Stimulated activated CD4-positive, alpha-beta T cell treated with anti-CD3 and anti-CD28 coated beads, Interleukin-1b, Interleukin-23, amount 100 ng/mL, for 4 hours (primary cell): ENCODE data around the gene SUZ12.
"Not testable (repeated sequence)": the region's sequence is repeated elsewhere in the genome, so short reads cannot be mapped to it uniquely, and the experiment has no call there.

Experiments
- DNase-seq, 2 donors: peaks; one replicate each; pipeline ENCODE4 v3.0.0-alpha.2; 2020; ENCODE audit warnings: low read depth in 2 of 2

The SUZ12 gene

DNA sequence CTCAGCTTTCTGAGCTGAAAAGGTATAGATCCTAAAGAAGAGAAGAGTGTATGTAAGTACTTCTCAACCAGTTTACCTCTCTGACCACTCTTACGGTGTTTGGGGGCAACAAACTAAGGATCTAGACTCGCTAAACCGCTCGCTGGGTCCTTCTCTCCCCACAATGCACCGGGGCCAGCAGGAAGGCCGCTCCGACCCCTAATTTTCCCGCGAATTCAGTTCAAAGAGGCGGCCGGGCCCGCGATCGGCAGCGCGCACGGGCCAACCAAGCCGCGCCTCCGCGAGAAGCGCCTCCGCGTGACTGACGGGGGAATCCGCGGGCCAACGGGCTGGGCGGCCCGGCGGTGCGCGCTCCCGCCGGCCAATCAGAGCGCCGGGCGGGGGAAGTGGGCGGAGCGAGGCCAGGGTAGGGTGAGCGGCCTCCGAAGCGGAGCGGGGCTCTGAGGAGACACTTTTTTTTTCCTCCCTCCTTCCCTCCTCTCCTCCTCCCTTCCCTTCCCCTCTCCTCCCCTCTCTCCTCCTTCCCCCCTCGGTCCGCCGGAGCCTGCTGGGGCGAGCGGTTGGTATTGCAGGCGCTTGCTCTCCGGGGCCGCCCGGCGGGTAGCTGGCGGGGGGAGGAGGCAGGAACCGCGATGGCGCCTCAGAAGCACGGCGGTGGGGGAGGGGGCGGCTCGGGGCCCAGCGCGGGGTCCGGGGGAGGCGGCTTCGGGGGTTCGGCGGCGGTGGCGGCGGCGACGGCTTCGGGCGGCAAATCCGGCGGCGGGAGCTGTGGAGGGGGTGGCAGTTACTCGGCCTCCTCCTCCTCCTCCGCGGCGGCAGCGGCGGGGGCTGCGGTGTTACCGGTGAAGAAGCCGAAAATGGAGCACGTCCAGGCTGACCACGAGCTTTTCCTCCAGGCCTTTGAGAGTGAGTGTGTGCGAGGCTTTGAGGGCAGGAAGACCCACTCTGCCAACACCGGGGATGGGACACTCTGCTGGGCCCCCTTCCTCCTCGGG is at the start of gene SUZ12:
SUZ12 (plus strand) TSS at position 393 of the 995 bp plus-strand sequence; CDS start at position 633, 240 bp downstream.
- DNase-seq = peak; percentile 72 to 80

GRCh38 chr17:31888124-31888523 is 48.7 kb upstream of the SUZ12 start:
- DNase-seq = no peak

- DNase-seq = no peak
These were observed 35.9 kb upstream of the SUZ12 start for GRCh38 chr17:31900877-31901276.

- DNase-seq = no peak
These were observed 34.1 kb upstream of the SUZ12 start for GRCh38 chr17:31902693-31903092.

GRCh38 chr17:31903401-31903800 is 33.4 kb upstream of the SUZ12 start:
- DNase-seq = no peak

DNA sequence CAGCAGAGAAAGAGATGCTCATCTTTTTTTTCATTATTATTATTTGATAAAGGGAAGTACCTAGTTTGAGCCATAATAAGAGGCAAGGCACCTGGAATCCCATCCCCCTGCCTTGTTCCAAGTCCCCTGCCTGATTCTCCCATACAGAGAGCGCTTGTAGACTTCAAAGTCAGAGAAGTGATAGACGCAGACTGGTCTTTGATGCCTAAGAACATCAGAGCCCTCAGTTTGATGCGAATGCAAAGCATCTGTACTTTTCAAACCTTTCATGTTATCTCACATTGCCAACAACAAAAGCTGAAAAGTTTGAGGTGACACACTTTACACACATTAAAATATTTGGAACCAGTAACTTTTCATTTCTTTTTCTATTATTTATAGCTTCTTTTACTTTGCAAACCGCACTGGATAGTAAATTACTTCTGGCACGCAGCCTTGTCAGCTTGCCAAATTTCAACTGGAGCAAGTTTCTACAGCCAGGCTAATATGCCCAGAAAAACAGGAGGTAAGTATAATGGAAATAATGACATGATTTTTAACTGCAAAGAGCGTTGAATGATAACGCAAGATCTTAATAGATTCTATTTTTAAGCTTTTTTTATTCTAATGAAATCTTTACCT is 29.4 kb upstream of the SUZ12 start:
- DNase-seq = no peak

DNA sequence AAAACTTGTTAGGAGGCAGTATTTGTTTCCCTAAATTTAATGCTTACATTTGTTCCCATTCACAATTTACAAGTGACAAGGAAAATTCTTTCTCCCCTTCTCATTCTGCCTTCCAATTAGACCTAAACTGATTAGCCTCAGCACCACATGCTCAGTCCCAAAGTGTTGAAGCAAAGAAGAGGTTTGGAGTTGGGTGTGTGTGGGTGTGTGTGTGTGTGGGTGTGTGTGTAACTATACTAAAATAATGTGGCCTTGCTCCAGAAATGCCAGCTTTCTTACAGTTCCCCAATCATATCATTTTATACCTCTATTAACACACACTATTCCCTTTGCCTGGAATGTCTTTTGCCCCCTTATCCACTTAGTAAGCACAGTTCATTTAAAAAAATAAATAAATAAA is 28.4 kb upstream of the SUZ12 start:
- no peak for DNase-seq

DNA sequence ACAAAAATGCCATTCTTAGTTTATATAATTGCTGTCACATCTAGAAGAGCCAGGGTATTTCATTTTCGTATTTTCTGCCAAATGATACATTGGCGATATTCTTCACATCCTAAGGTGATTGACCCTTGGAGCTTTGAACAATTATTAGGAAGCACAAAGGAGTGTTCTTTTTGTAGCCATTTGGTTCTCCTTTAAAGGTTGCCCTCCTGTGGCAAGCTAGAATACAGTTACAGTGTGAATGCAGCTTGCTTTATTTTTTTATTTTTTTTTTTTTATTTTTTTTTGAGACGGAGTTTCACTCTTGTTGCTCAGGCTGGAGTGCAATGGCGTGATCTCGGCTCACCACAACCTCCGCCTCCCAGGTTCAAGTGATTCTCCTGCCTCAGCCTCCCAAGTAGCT is 24.1 kb upstream of the SUZ12 start:
- not testable (repeated sequence) for DNase-seq

GRCh38 chr17:31915456-31916100 is 21.2 kb upstream of the SUZ12 start:
- DNase-seq = no peak

DNA sequence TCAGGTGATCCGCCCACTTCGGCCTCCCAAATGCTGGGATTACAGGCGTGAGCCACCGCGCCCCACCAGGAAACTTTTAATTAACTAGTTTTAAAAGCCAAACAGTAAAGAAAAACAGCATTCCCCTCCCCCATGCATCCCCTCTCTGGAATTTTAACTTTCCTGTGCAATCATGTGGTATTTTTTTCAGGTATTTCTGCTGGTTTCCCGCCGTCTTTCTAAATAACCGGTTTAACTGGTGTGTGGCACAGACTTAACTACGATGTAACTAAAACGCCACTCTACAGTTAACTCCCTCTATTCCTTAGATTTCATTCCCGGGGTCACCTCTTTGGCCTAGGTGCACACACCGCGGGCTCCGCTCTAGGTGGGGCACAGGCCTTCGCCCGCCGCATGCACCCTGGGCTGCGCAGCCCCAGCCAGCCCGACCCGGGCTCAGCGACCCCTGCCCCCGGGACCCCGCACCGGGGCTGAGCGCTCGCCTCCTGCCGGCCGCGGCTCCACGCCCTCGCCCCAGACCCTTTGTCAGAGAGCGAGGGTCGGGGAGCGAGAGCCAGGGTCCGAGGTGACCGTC is 20.2 kb upstream of the SUZ12 start:
- DNase-seq = no peak

GRCh38 chr17:31917065-31917529 is 19.7 kb upstream of the SUZ12 start:
- no peak for DNase-seq

- DNase-seq = not testable (repeated sequence)
These were observed 19.1 kb upstream of the SUZ12 start for GRCh38 chr17:31917721-31918120.

DNA sequence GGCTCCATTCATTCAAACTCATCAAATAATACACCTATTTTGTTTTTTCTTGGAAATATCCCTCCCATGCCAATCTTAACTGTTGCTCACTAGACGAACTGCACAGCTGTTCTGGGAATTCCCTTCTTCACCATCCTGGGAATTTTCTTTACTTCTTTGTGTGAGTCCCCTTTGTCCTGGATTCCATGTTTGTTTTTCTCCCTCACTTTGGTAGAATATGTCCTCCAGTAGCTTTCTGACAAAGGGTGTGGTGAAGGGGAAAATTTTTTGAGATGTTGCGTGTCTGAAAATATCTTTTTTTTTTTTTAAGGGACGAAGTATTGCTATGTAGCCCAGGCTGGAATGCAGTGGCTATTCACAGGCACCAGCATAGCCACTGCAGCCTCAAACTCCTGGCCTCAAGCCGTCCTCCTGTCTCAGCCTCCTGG is 18.1 kb upstream of the SUZ12 start:
- DNase-seq = no peak

GRCh38 chr17:31919802-31920525 is 16.8 kb upstream of the SUZ12 start:
- DNase-seq = no peak

DNA sequence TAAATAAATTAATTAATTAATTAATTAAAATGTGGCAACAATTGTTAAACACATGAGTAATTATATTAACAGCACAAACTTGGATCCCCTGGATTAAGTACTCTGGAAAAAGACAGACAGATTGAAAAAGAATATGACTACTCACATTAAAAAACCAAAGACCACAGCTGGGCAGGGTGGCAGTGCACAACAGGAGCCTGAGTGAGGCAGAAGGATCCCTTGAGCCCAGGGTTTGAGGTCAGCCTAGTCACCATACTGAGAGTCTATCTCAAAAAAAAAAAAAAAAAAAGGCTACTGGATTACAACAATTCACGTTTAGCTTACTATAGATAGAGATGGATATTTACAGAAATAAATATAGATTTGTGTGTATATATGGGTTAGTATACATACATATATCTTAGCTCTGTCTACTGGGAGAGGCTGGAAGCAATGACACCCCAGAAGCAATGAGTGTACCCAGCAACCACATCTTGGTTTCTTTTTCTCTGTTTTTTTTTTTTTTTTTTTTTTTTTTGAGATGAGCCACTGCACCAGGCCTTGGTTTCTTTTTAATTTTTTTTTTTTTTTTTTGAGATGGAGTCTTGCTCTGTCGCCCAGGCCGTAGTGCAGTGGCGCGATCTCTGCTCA is 10.6 kb upstream of the SUZ12 start:
- no peak for DNase-seq

DNA sequence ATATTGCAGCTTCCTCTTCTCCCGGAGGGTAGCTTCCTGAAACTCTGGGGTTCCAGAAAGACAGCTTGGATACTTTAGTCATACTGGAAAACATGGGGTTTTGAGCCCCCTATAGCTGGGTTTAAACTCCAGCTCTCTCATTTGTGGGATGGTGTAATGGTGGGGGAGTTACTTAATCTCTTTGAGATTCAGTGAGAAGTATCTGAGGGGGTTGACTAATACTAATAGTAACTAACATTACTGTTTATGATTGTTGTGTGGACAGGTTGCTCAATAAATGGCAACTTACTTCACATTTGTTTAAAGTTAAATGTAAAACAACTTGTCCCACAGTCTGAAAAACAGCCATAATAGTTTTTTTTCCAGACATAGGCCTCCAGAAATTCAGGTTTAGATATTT is 5.1 kb upstream of the SUZ12 start:
- DNase-seq = no peak

GRCh38 chr17:31935512-31935911 is 1.3 kb upstream of the SUZ12 start:
- DNase-seq = no peak

DNA sequence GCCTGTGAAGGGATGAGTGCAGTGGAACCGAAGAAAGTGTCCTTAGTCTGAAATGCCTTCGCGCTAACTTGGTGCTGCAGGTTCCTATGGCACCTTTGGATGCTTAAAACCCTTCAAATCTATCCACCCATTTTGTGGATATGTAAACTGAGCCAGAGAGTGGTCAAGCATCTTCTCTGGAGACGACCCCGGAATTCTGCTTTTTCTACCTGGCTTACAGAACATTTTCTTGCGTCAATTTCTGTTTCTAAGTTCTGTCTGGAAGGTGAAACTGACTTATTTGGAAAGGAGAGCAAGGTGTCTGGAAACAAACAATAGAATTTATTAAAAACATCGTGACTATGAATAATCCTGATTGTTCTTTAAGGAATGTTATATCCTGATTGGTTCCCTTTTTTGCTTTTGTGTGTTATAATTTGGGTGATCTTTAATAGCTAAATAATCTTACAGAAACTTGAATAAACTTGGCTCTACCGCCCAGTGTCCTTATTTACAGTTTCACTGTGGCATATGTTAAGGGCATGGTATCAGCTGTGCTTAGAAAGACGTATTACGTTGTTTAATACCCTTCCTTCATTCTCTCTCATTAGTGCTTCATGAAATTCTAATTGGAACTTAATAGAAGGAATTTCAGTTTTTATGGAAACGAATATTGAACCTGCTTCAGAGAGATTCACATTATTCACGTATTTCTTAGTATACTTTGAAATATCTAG is 1.3 kb downstream of the SUZ12 start:
- not testable (repeated sequence) for DNase-seq

- not testable (repeated sequence) for DNase-seq
These were observed 5.1 kb downstream of the SUZ12 start for GRCh38 chr17:31941916-31942315.

DNA sequence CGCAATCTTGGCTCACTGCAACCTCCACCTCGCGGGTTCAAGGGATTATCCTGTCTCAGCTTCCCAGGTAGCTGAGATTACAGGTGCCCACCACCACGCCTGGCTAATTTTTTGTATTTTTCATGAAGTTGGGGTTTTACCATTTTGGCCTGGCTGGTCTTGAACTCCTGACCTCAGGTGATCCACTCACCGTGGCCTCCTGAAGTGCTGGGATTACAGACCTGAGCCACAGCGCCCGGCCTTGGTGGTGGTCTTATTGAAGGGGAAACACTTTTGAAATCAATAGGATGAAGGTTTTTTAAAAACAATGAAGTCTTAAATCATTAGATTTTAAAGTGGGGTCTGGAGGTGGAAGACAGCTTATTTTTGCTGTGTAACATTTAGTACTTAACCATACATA is 5.6 kb downstream of the SUZ12 start:
- DNase-seq = not testable (repeated sequence)
